WTC11 (cell line): Measurements from ENCODE around the gene FOXO3. TPM values are rescaled to one million over a fixed set of nuclear protein-coding genes. Genes with fewer than 3 reads are reported as not detected.

ENCODE experiments used
- ATAC-seq: fragments of 200-7000 bp; cut with Tn5 transposase; 2 replicates; pipeline ENCODE4 v1.10.0; 2021; ENCODE audit warnings: mild to moderate bottlenecking, moderate library complexity
- CTCF ChIA-PET: fragments of 300-600 bp; sonication (Branson Sonifier 250); formaldehyde crosslinking; loops from one replicate; lab custom pipeline; 2021; ENCODE audit warnings: antibody characterized with exemption; lab: Charles Lee
- POLR2A ChIA-PET: fragments of 350-600 bp; sonication (Branson Sonifier 250); formaldehyde crosslinking; loops from one replicate; lab custom pipeline; 2021; ENCODE audit warnings: antibody characterized with exemption; lab: Charles Lee
- DNase-seq: peaks from one replicate; pipeline ENCODE4 v3.0.0; 2021; ENCODE audit warnings: low spot score
- H3K27ac Mint-ChIP-seq: 2 replicates; pipeline ENCODE4 v1.8.0; 2021; ENCODE audit warnings: mixed read lengths
- H3K27me3 Mint-ChIP-seq: 2 replicates; pipeline ENCODE4 v1.8.0; 2021; ENCODE audit warnings: low read depth, mild to moderate bottlenecking, moderate library complexity, mixed read lengths
- H3K36me3 Mint-ChIP-seq: 2 replicates; pipeline ENCODE4 v1.8.0; 2021; ENCODE audit warnings: mixed read lengths
- H3K4me1 Mint-ChIP-seq: 2 replicates; pipeline ENCODE4 v1.8.0; 2022; ENCODE audit warnings: mixed read lengths
- H3K4me3 Mint-ChIP-seq: 2 replicates; pipeline ENCODE4 v1.8.0; 2021; ENCODE audit warnings: mild to moderate bottlenecking, moderate library complexity, mixed read lengths
- H3K9me3 Mint-ChIP-seq: 2 replicates; pipeline ENCODE4 v1.8.0; 2021; ENCODE audit warnings: mixed read lengths
- AFF4 ChIP-seq: sonication (generic); formaldehyde crosslinking; IDR thresholded peaks from 2 replicates; pipeline ENCODE4 v1.8.1; 2023; ENCODE audit warnings: mild to moderate bottlenecking, missing genetic modification reagents, borderline replicate concordance
- ATF1 ChIP-seq: sonication (generic); formaldehyde crosslinking; IDR thresholded peaks from 2 replicates; pipeline ENCODE4 v1.8.1; 2023; ENCODE audit warnings: mild to moderate bottlenecking, moderate library complexity, missing genetic modification reagents
- ATF2 ChIP-seq: sonication (generic); formaldehyde crosslinking; IDR thresholded peaks from 2 replicates; pipeline ENCODE4 v1.8.1; 2022; ENCODE audit warnings: low read depth, missing genetic modification reagents, borderline replicate concordance
- ATF6 ChIP-seq: sonication (generic); formaldehyde crosslinking; IDR thresholded peaks from 2 replicates; pipeline ENCODE4 v1.8.1; 2023; ENCODE audit warnings: mild to moderate bottlenecking, missing genetic modification reagents
- CREM ChIP-seq: sonication (generic); formaldehyde crosslinking; IDR thresholded peaks from 2 replicates; pipeline ENCODE4 v1.8.1; 2022; ENCODE audit warnings: mild to moderate bottlenecking, missing genetic modification reagents, moderate library complexity
- CTCF ChIP-seq: fragments of 200-600 bp; IDR thresholded peaks from 2 replicates; pipeline ENCODE4 v1.8.0; 2022; ENCODE audit warnings: antibody characterized with exemption
- FOXP4 ChIP-seq: sonication (generic); formaldehyde crosslinking; IDR thresholded peaks from 2 replicates; pipeline ENCODE4 v1.8.0; 2022; ENCODE audit warnings: mild to moderate bottlenecking, missing genetic modification reagents
- HMGA2 ChIP-seq: fragments of 250-450 bp; sonication (Bioruptor Pico); IDR thresholded peaks from 2 replicates; pipeline ENCODE4 v1.4.0; 2021; ENCODE audit warnings: mild to moderate bottlenecking, moderate library complexity
- JAZF1 ChIP-seq: fragments of 250-450 bp; sonication (Bioruptor Pico); IDR thresholded peaks from 2 replicates; pipeline ENCODE4 v1.9.0; 2021; ENCODE audit warnings: moderate library complexity, mild to moderate bottlenecking, inconsistent platforms
- JUN ChIP-seq: sonication (generic); formaldehyde crosslinking; IDR thresholded peaks from 2 replicates; pipeline ENCODE4 v1.8.0; 2023; ENCODE audit warnings: mild to moderate bottlenecking, missing genetic modification reagents
- MAX ChIP-seq: sonication (generic); formaldehyde crosslinking; IDR thresholded peaks from 2 replicates; pipeline ENCODE4 v1.8.0; 2022; ENCODE audit warnings: mild to moderate bottlenecking, missing genetic modification reagents
- MLX ChIP-seq: sonication (generic); formaldehyde crosslinking; IDR thresholded peaks from 2 replicates; pipeline ENCODE4 v1.8.1; 2023; ENCODE audit warnings: mild to moderate bottlenecking, missing genetic modification reagents, moderate library complexity
- MXD4 ChIP-seq: fragments of 250-450 bp; sonication (Bioruptor Pico); IDR thresholded peaks from 2 replicates; pipeline ENCODE4 v1.8.0; 2021; ENCODE audit warnings: mild to moderate bottlenecking, moderate library complexity, borderline replicate concordance
- NFATC4 ChIP-seq: fragments of 250-450 bp; sonication (Bioruptor Pico); IDR thresholded peaks from 2 replicates; pipeline ENCODE4 v1.9.0; 2021; ENCODE audit warnings: mild to moderate bottlenecking
- RELA ChIP-seq: sonication (generic); formaldehyde crosslinking; IDR thresholded peaks from 2 replicates; pipeline ENCODE4 v1.8.1; 2022; ENCODE audit warnings: missing genetic modification reagents, mild to moderate bottlenecking, borderline replicate concordance
- SMAD4 ChIP-seq: sonication (generic); formaldehyde crosslinking; IDR thresholded peaks from 2 replicates; pipeline ENCODE4 v1.8.0; 2022; ENCODE audit warnings: mild to moderate bottlenecking, missing genetic modification reagents
- SOX15 ChIP-seq: fragments of 250-450 bp; sonication (Bioruptor Pico); IDR thresholded peaks from 2 replicates; pipeline ENCODE4 v1.9.0; 2021; ENCODE audit warnings: mild to moderate bottlenecking
- TCF7 ChIP-seq: sonication (generic); formaldehyde crosslinking; IDR thresholded peaks from 2 replicates; pipeline ENCODE4 v1.8.0; 2022; ENCODE audit warnings: mild to moderate bottlenecking, low read depth, missing genetic modification reagents, moderate library complexity
- ZNF138 ChIP-seq: sonication (generic); formaldehyde crosslinking; conservative IDR thresholded peaks from 2 replicates; pipeline ENCODE4 v1.8.1; 2022; ENCODE audit warnings: mild to moderate bottlenecking, moderate library complexity, missing genetic modification reagents
- ZNF232 ChIP-seq: sonication (generic); formaldehyde crosslinking; IDR thresholded peaks from 2 replicates; pipeline ENCODE4 v1.8.0; 2022; ENCODE audit warnings: mild to moderate bottlenecking, missing genetic modification reagents
- ZNF416 ChIP-seq: fragments of 250-450 bp; sonication (Bioruptor Pico); IDR thresholded peaks from 2 replicates; pipeline ENCODE4 v1.9.0; 2021; ENCODE audit warnings: mild to moderate bottlenecking, inconsistent platforms
- ZNF423 ChIP-seq: fragments of 250-450 bp; sonication (Bioruptor Pico); IDR thresholded peaks from 2 replicates; pipeline ENCODE4 v2.1.2; 2022; ENCODE audit warnings: mild to moderate bottlenecking, moderate library complexity
- total RNA-seq: library from RNA; stranded (reverse); gene quantifications from 3 replicates; pipeline ENCODE4 v1.2.3, GENCODE V29; 2021

FOXO3 gene
- total RNA-seq, 1 experiment from 2014 or later = 15.6 TPM

GRCh38 chr6:108543175-108543940, 17.4 kb upstream of the FOXO3 start:
- no peak for ATAC-seq
- no peak for TF ChIP-seq ZNF232
- TF ChIP-seq HMGA2 = no peak
- no peak for TF ChIP-seq CTCF
- TF ChIP-seq ZNF423 (CRISPR knock-in tag) = no peak
- TF ChIP-seq CREM (CRISPR knock-in tag) = no peak
- no peak for TF ChIP-seq NFATC4
- CTCF ChIA-PET = interaction anchor here (1.1 to 4.7 kb wide), 8 partner anchors 14 to 530 kb away, joined by 3 to 74 read pairs (median 16); no protein-coding TSS in a partner anchor
- Mint-ChIP-seq H3K27ac (no peak overlapping the region), H3K4me3 (no peak overlapping the region), H3K36me3 (0 out of 2 replicates have a peak, but pooled peaks cover 4% of the 10 kb centered on the region), H3K9me3 (peaks cover 12% of the 10 kb centered on the region), H3K27me3 (peaks cover 7% of the 10 kb centered on the region), H3K4me1 (peaks cover 12% of the 10 kb centered on the region)
- no peak for DNase-seq
- POLR2A ChIA-PET = no interaction called here

GRCh38 chr6:108544606-108545005, 16.1 kb upstream of the FOXO3 start:
- Mint-ChIP-seq H3K27me3 (peaks cover 7% of the 10 kb centered on the region), H3K9me3 (peaks cover 6% of the 10 kb centered on the region), H3K27ac (no peak overlapping the region), H3K4me3 (no peak overlapping the region), H3K36me3 (0 out of 2 replicates have a peak, but pooled peaks cover 4% of the 10 kb centered on the region), H3K4me1 (peaks cover 12% of the 10 kb centered on the region)
- no peak for DNase-seq
- ChIA-PET POLR2A (interaction anchor here (0.6 kb wide), 1 partner anchor 276 kb away, joined by 4 read pairs; no protein-coding TSS in a partner anchor), CTCF (interaction anchor here (2.9 to 4.7 kb wide), 2 partner anchors 293 to 349 kb away, joined by 19 to 74 read pairs; no protein-coding TSS in a partner anchor)
- peak; percentile 62 for ATAC-seq
- TF ChIP-seq JAZF1 (CRISPR knock-in tag) (no peak), MLX (CRISPR knock-in tag) (no peak), MAX (no peak), SOX15 (no peak), ATF6 (CRISPR knock-in tag) (no peak), AFF4 (CRISPR knock-in tag) (no peak), ATF1 (CRISPR knock-in tag) (no peak), TCF7 (no peak), NFATC4 (no peak), FOXP4 (no peak), ZNF138 (CRISPR knock-in tag) (no peak), ZNF416 (CRISPR knock-in tag) (no peak), RELA (CRISPR knock-in tag) (no peak), JUN (no peak), SMAD4 (no peak), MXD4 (CRISPR knock-in tag) (no peak), ATF2 (CRISPR knock-in tag) (no peak)
